H9 (cell line): ENCODE data around the gene ELK1. TPM values are rescaled to one million over a fixed set of nuclear protein-coding genes. Genes with fewer than 3 reads are reported as not detected.

ENCODE experiments used
- DNase-seq: peaks from one replicate; pipeline ENCODE4 v3.0.0-alpha.2; 2017
- H2AFZ ChIP-seq: one replicate; pipeline ENCODE4 v1.6.1; 2013; ENCODE audit warnings: mild to moderate bottlenecking, low read length, control low read depth, moderate library complexity
- H2AK5ac ChIP-seq: 2 replicates; pipeline ENCODE4 v1.6.1; 2013; ENCODE audit warnings: low read length, control low read depth, mixed read lengths; ENCODE audit not compliant: insufficient read length
- H2BK120ac ChIP-seq: one replicate; pipeline ENCODE4 v1.6.1; 2013; ENCODE audit warnings: low read depth, mild to moderate bottlenecking, low read length, control low read depth, inconsistent platforms; ENCODE audit not compliant: poor library complexity, severe bottlenecking
- H2BK12ac ChIP-seq: 2 replicates; pipeline ENCODE4 v1.6.1; 2013; ENCODE audit warnings: low read length, control low read depth, mixed read lengths, low read depth; ENCODE audit not compliant: insufficient read length
- H2BK15ac ChIP-seq: 2 replicates; pipeline ENCODE4 v1.6.1; 2013; ENCODE audit warnings: low read depth, low read length, control low read depth
- H2BK20ac ChIP-seq: one replicate; pipeline ENCODE4 v1.6.1; 2013; ENCODE audit warnings: low read depth, mild to moderate bottlenecking, low read length, control low read depth, inconsistent platforms; ENCODE audit not compliant: poor library complexity, severe bottlenecking
- H2BK5ac ChIP-seq: 2 replicates; pipeline ENCODE4 v1.6.1; 2013; ENCODE audit warnings: low read length, control low read depth, mixed read lengths; ENCODE audit not compliant: insufficient read length
- H3K14ac ChIP-seq: 2 replicates; pipeline ENCODE4 v1.6.1; 2013; ENCODE audit warnings: low read length, control low read depth; ENCODE audit not compliant: insufficient read depth
- H3K18ac ChIP-seq: 2 replicates; pipeline ENCODE4 v1.6.1; 2013; ENCODE audit warnings: low read depth, mild to moderate bottlenecking, mixed read lengths, low read length, control low read depth; ENCODE audit not compliant: insufficient read length
- H3K23ac ChIP-seq: 2 replicates; pipeline ENCODE4 v1.6.1; 2013; ENCODE audit warnings: low read length, control low read depth, mixed read lengths, low read depth; ENCODE audit not compliant: insufficient read length
- H3K23me2 ChIP-seq: 2 replicates; pipeline ENCODE4 v1.6.1; 2013; ENCODE audit warnings: low read depth, mild to moderate bottlenecking, mixed read lengths, low read length, control low read depth; ENCODE audit not compliant: insufficient read length, poor library complexity, severe bottlenecking
- H3K27ac ChIP-seq: 2 replicates; pipeline ENCODE4 v1.5.1; 2013; ENCODE audit warnings: low read length, control low read depth, mixed read lengths, low read depth; ENCODE audit not compliant: insufficient read length
- H3K27me3 ChIP-seq: 2 replicates; pipeline ENCODE4 v1.6.1; 2013; ENCODE audit warnings: low read length, control low read depth, inconsistent platforms; ENCODE audit not compliant: insufficient read depth
- H3K4ac ChIP-seq: 2 replicates; pipeline ENCODE4 v1.6.1; 2013; ENCODE audit warnings: low read depth, mild to moderate bottlenecking, control low read depth, inconsistent platforms, low read length, moderate library complexity
- H3K4me1 ChIP-seq: 2 replicates; pipeline ENCODE4 v1.6.1; 2013; ENCODE audit warnings: low read length, control low read depth, inconsistent platforms; ENCODE audit not compliant: insufficient read depth
- H3K4me2 ChIP-seq: 2 replicates; pipeline ENCODE4 v1.6.1; 2013; ENCODE audit warnings: low read length, control low read depth, mixed read lengths; ENCODE audit not compliant: insufficient read length, insufficient read depth
- H3K56ac ChIP-seq: 2 replicates; pipeline ENCODE4 v1.6.1; 2013; ENCODE audit warnings: low read depth, mild to moderate bottlenecking, mixed read lengths, low read length, control low read depth; ENCODE audit not compliant: insufficient read length
- H3K79me1 ChIP-seq: 2 replicates; pipeline ENCODE4 v1.6.1; 2013; ENCODE audit warnings: low read depth, mild to moderate bottlenecking, moderate library complexity, low read length, control low read depth, inconsistent platforms; ENCODE audit not compliant: insufficient read depth, poor library complexity, severe bottlenecking
- H3K79me2 ChIP-seq: 2 replicates; pipeline ENCODE4 v1.6.1; 2013; ENCODE audit warnings: low read length, control low read depth, inconsistent platforms; ENCODE audit not compliant: insufficient read depth
- H3K9ac ChIP-seq: 2 replicates; pipeline ENCODE4 v1.6.1; 2013; ENCODE audit warnings: low read length, control low read depth, mixed read lengths; ENCODE audit not compliant: insufficient read length; ENCODE audit errors: extremely low read depth
- H3K9me3 ChIP-seq: one replicate; pipeline ENCODE4 v1.6.1; 2013; ENCODE audit warnings: low read depth, low read length, inconsistent platforms; ENCODE audit not compliant: control insufficient read depth
- H3T11ph ChIP-seq: one replicate; pipeline ENCODE4 v1.6.1; 2013; ENCODE audit warnings: mild to moderate bottlenecking, low read length, control low read depth, inconsistent platforms
- H4K20me1 ChIP-seq: one replicate; pipeline ENCODE4 v1.6.1; 2013; ENCODE audit not compliant: control insufficient read depth, insufficient read length, insufficient read depth
- H4K5ac ChIP-seq: 2 replicates; pipeline ENCODE4 v1.6.1; 2013; ENCODE audit warnings: low read depth, mild to moderate bottlenecking, mixed read lengths, low read length, control low read depth; ENCODE audit not compliant: insufficient read length
- H4K8ac ChIP-seq: replicated peaks from 2 replicates; pipeline ENCODE4 v1.6.1; 2013; ENCODE audit warnings: low read length, control low read depth, mixed read lengths, low read depth; ENCODE audit not compliant: insufficient read length
- H4K91ac ChIP-seq: 2 replicates; pipeline ENCODE4 v1.6.1; 2013; ENCODE audit warnings: low read depth, mild to moderate bottlenecking, moderate library complexity, mixed read lengths, low read length, control low read depth; ENCODE audit not compliant: insufficient read length
- H3K27ac Mint-ChIP-seq, 3 experiments: 2 replicates in 2 of 3; 3 replicates in 1 of 3; pipeline ENCODE4 v1.8.0; 2020 to 2021; ENCODE audit warnings: mixed read lengths in 3 of 3, mild to moderate bottlenecking in 1 of 3, moderate library complexity in 1 of 3
- H3K27me3 Mint-ChIP-seq: 2 replicates; pipeline ENCODE4 v1.8.0; 2021; ENCODE audit warnings: low read depth, mild to moderate bottlenecking, moderate library complexity, mixed read lengths
- H3K36me3 Mint-ChIP-seq, 3 experiments: 2 replicates in 2 of 3; 3 replicates in 1 of 3; pipeline ENCODE4 v1.8.0; 2020 to 2021; ENCODE audit warnings: low read depth in 3 of 3, mixed read lengths in 3 of 3; ENCODE audit not compliant: insufficient read depth in 1 of 3
- H3K4me1 Mint-ChIP-seq, 2 experiments: 2 replicates each; pipeline ENCODE4 v1.8.0; 2020; ENCODE audit warnings: mixed read lengths in 2 of 2
- H3K4me3 Mint-ChIP-seq, 2 experiments: 2 replicates in 1 of 2; 3 replicates in 1 of 2; pipeline ENCODE4 v1.8.0; 2020 to 2021; ENCODE audit warnings: mild to moderate bottlenecking in 2 of 2, mixed read lengths in 2 of 2, moderate library complexity in 1 of 2
- H3K9me3 Mint-ChIP-seq, 2 experiments: 2 replicates in 1 of 2; 3 replicates in 1 of 2; pipeline ENCODE4 v1.8.0; 2020; ENCODE audit warnings: mild to moderate bottlenecking in 2 of 2, mixed read lengths in 2 of 2, moderate library complexity in 1 of 2
- CTCF ChIP-seq: fragments of 200-600 bp; sonication (generic); conservative IDR thresholded peaks from 3 replicates; pipeline ENCODE4 v1.8.0; 2021; ENCODE audit warnings: antibody characterized with exemption, mild to moderate bottlenecking
- WGBS: extraction: QIAGEN DNeasy Blood & Tissue Kit; methylation state at CpG from one replicate; pipeline ENCODE4 v1.1.7; 2013; ENCODE audit warnings: missing lambda C conversion rate, low lambda C conversion rate, mixed read lengths; ENCODE audit not compliant: insufficient read length; ENCODE audit errors: extremely low coverage; 5-methylcytosine and 5-hydroxymethylcytosine counted together
- total RNA-seq: library from RNA; stranded (reverse); gene quantifications from 2 replicates; pipeline ENCODE4 v1.2.1, GENCODE V29; 2021

ELK1 gene
- total RNA-seq, 1 experiment from 2014 or later: 49.8 TPM

GRCh38 chrX:47634871-47635575, 15.3 kb downstream of the ELK1 start:
- WGBS: 100% methylated on average over 3 of the region's 16 CpGs

More at GRCh38 chrX:47634871-47635575, 15.3 kb downstream of the ELK1 start:
- Histone ChIP-seq H4K8ac (no peak overlapping the region), H2BK5ac (no peak overlapping the region), H3K14ac (no peak overlapping the region), H3K27me3 (no peaks in the 10 kb centered on the region), H3K9ac (no peak overlapping the region), H3K18ac (no peak overlapping the region), H3K56ac (no peak overlapping the region), H2BK15ac (no peak overlapping the region), H3T11ph (no peak overlapping the region), H3K27ac (no peak overlapping the region), H3K79me2 (no peaks in the 10 kb centered on the region), H4K91ac (no peak overlapping the region), H2BK120ac (no peak overlapping the region), H3K4me2 (no peak overlapping the region), H4K20me1 (no peaks in the 10 kb centered on the region), H3K79me1 (no peaks in the 10 kb centered on the region), H3K23me2 (no peaks in the 10 kb centered on the region), H2BK12ac (no peak overlapping the region), H2BK20ac (no peak overlapping the region), H2AFZ (no peak overlapping the region), H3K4ac (no peak overlapping the region), H3K4me1 (no peaks in the 10 kb centered on the region; the same call in 1 of the 2 replicates), H3K9me3 (peaks cover 39% of the 10 kb centered on the region), H2AK5ac (no peak overlapping the region), H4K5ac (no peak overlapping the region), H3K23ac (no peak overlapping the region)
- TF ChIP-seq CTCF: no peak
- Mint-ChIP-seq H3K27ac (no peak overlapping the region), H3K4me3 (no peak overlapping the region), H3K27me3 (no peaks in the 10 kb centered on the region; the same call in 1 of the 2 replicates), H3K9me3 (peaks cover 54 to 56% of the 10 kb centered on the region in 2 experiments), H3K36me3 (peaks cover 35 to 42% (median 38%) of the 10 kb centered on the region in 3 experiments), H3K4me1 (peaks cover 2 to 14% of the 10 kb centered on the region in 2 experiments)
- DNase-seq: no peak
